Liver (tissue), 9 donors: ENCODE data around the gene CATSPER1. TPM values are rescaled to one million over a fixed set of nuclear protein-coding genes. Genes with fewer than 3 reads are reported as not detected.

Experiments used
- DNase-seq: peaks from one replicate; pipeline ENCODE4 v3.0.0-alpha.2; 2017; ENCODE audit warnings: low spot score
- H3K27ac ChIP-seq, 2 donors: one replicate each; pipeline ENCODE4 v1.7.0; 2013; ENCODE audit warnings: inconsistent platforms in 2 of 2, low read length in 2 of 2, control low read depth in 1 of 2, low read depth in 1 of 2, mild to moderate bottlenecking in 1 of 2
- H3K27me3 ChIP-seq, 4 donors: one replicate each; pipeline versions ENCODE4 v1.6.1 to v1.7.0; 2013; ENCODE audit warnings: low read length in 3 of 4, inconsistent platforms in 1 of 4, mild to moderate bottlenecking in 1 of 4, moderate library complexity in 1 of 4; ENCODE audit not compliant: control insufficient read depth in 4 of 4, insufficient read depth in 4 of 4
- H3K36me3 ChIP-seq, 4 donors: one replicate each; pipeline versions ENCODE4 v1.6.1 to v1.7.0; 2013; ENCODE audit warnings: low read length in 3 of 4, mild to moderate bottlenecking in 3 of 4, low read depth in 1 of 4, moderate library complexity in 1 of 4; ENCODE audit not compliant: control insufficient read depth in 4 of 4, insufficient read depth in 3 of 4
- H3K4me1 ChIP-seq, 4 donors: one replicate each; pipeline versions ENCODE4 v1.6.1 to v1.7.0; 2013; ENCODE audit warnings: low read length in 3 of 4, mild to moderate bottlenecking in 3 of 4, moderate library complexity in 1 of 4; ENCODE audit not compliant: control insufficient read depth in 4 of 4, insufficient read depth in 4 of 4
- H3K4me3 ChIP-seq, 3 donors: one replicate each; pipeline versions ENCODE4 v1.6.1 to v1.7.0; 2013; ENCODE audit warnings: low read length in 3 of 3, control low read depth in 1 of 3, low read depth in 1 of 3, mild to moderate bottlenecking in 1 of 3
- H3K9ac ChIP-seq, 2 donors: one replicate each; pipeline ENCODE4 v1.7.0; 2013; ENCODE audit warnings: low read length in 2 of 2, mild to moderate bottlenecking in 2 of 2, moderate library complexity in 2 of 2, control low read depth in 1 of 2, low read depth in 1 of 2
- H3K9me3 ChIP-seq, 4 donors: one replicate each; pipeline versions ENCODE4 v1.6.1 to v1.7.0; 2013; ENCODE audit warnings: low read length in 3 of 4; ENCODE audit not compliant: control insufficient read depth in 4 of 4
- ATF3 ChIP-seq: IDR thresholded peaks from 2 replicates; pipeline ENCODE4 v1.6.1; 2016; ENCODE audit warnings: antibody characterized with exemption
- CTCF ChIP-seq: fragments of 150-350 bp; IDR thresholded peaks from 2 replicates; pipeline ENCODE4 v1.5.1; 2017; ENCODE audit warnings: improper control_type of control experiment, low read depth, low read length; ENCODE audit not compliant: missing input control
- EGR1 ChIP-seq, 2 donors: IDR thresholded peaks; 2 replicates each; pipeline ENCODE4 v1.6.1; 2016 to 2018; ENCODE audit warnings: antibody characterized with exemption in 2 of 2, low read depth in 2 of 2
- FOXA2 ChIP-seq: IDR thresholded peaks from 2 replicates; pipeline ENCODE4 v1.6.1; 2016; ENCODE audit warnings: antibody characterized with exemption
- HNF4A ChIP-seq, 2 donors: conservative IDR thresholded peaks; 2 replicates each; pipeline ENCODE4 v1.6.1; 2016; ENCODE audit warnings: antibody characterized with exemption in 2 of 2, mild to moderate bottlenecking in 2 of 2
- JUND ChIP-seq, 2 donors: IDR thresholded peaks; 2 replicates each; pipeline ENCODE4 v1.6.1; 2016; ENCODE audit warnings: antibody characterized with exemption in 2 of 2
- MAX ChIP-seq: IDR thresholded peaks from 2 replicates; pipeline ENCODE4 v1.6.1; 2016; ENCODE audit warnings: antibody characterized with exemption
- NR2F2 ChIP-seq: IDR thresholded peaks from 2 replicates; pipeline ENCODE4 v1.6.1; 2016; ENCODE audit warnings: antibody characterized with exemption
- RAD21 ChIP-seq, 2 donors: IDR thresholded peaks; 2 replicates each; pipeline ENCODE4 v1.6.1; 2016; ENCODE audit warnings: antibody characterized with exemption in 2 of 2, mild to moderate bottlenecking in 2 of 2
- REST ChIP-seq: IDR thresholded peaks from 2 replicates; pipeline ENCODE4 v1.6.1; 2016; ENCODE audit warnings: antibody characterized with exemption, mild to moderate bottlenecking
- RXRA ChIP-seq, 2 donors: IDR thresholded peaks; 2 replicates each; pipeline ENCODE4 v1.6.1; 2017 to 2018; ENCODE audit warnings: antibody characterized with exemption in 2 of 2, mild to moderate bottlenecking in 1 of 2
- SP1 ChIP-seq: IDR thresholded peaks from 2 replicates; pipeline ENCODE4 v1.6.1; 2018; ENCODE audit warnings: antibody characterized with exemption, mild to moderate bottlenecking
- TAF1 ChIP-seq: conservative IDR thresholded peaks from 2 replicates; pipeline ENCODE4 v1.6.1; 2016; ENCODE audit warnings: antibody characterized with exemption, mild to moderate bottlenecking
- YY1 ChIP-seq: IDR thresholded peaks from 2 replicates; pipeline ENCODE4 v1.6.1; 2016; ENCODE audit warnings: antibody characterized with exemption, mild to moderate bottlenecking
- ZBTB33 ChIP-seq: IDR thresholded peaks from 2 replicates; pipeline ENCODE4 v1.6.1; 2016; ENCODE audit warnings: antibody characterized with exemption
- WGBS: extraction: QIAGEN DNeasy Blood & Tissue Kit; methylation state at CpG from one replicate; pipeline ENCODE4 v1.1.7; 2013; 5-methylcytosine and 5-hydroxymethylcytosine counted together
- polyA plus RNA-seq, 2 donors: library from polyadenylated mRNA; stranded (reverse) in 1 of 2; unstranded in 1 of 2; fragments of 200-250 nt in 1 of 2; fragments of >200 nt in 1 of 2; fragmentation: Nextera tagmentation in 1 of 2; extraction: Ambion mirVana in 1 of 2; gene quantifications; one replicate each; pipeline versions ENCODE4 v1.2.1 to v1.2.3, GENCODE V29; 2013 to 2015
- total RNA-seq, 2 donors: library from RNA; depleted of rRNA; stranded (reverse); fragments of >200 nt; gene quantifications; one replicate each; pipeline ENCODE4 v1.2.3, GENCODE V29; 2014
- donor health status: healthy.
- donor health status: healthy.
- donor health status: healthy.
- donor health status: healthy.
- donor health status: healthy.

Gene CATSPER1
- total and polyA plus RNA-seq, 4 donors: 0.17 TPM; not detected in 3

- no peak for DNase-seq
Observed at GRCh38 chr11:66047541-66048365, 21.5 kb upstream of the CATSPER1 start.

GRCh38 chr11:66046901-66047300 lies 20.6 kb upstream of the CATSPER1 start:
- no peak overlapping the region for H3K4me3 ChIP-seq
- no peak overlapping the region for H3K27ac ChIP-seq
- peaks cover 0 to 4% (median 0%) of the 10 kb centered on the region in 4 donors for H3K27me3 ChIP-seq
- H3K36me3 ChIP-seq: no peaks in the 10 kb centered on the region
- no peaks in the 10 kb centered on the region for H3K9me3 ChIP-seq
- no peak for TF ChIP-seq FOXA2
- no peak for TF ChIP-seq REST
- no peak for TF ChIP-seq SP1
- no peak for TF ChIP-seq MAX
- TF ChIP-seq RXRA (IDR thresholded peaks at IDR 0.05): no peak
- TF ChIP-seq NR2F2: no peak
- no peak for TF ChIP-seq YY1
- no peak for TF ChIP-seq ATF3
- no peak for TF ChIP-seq ZBTB33
- no peak overlapping the region for H3K9ac ChIP-seq
- no peak for DNase-seq
- H3K4me1 ChIP-seq: peaks cover 0 to 18% (median 10%) of the 10 kb centered on the region in 4 donors
- WGBS: 89% methylated on average over 3 of the region's 3 CpGs

More at GRCh38 chr11:66047541-66048365, 21.5 kb upstream of the CATSPER1 start:
- Histone ChIP-seq H3K4me1 (peaks cover 0 to 20% (median 11%) of the 10 kb centered on the region in 4 donors), H3K9ac (no peak overlapping the region), H3K9me3 (no peaks in the 10 kb centered on the region), H3K4me3 (no peak overlapping the region), H3K27ac (no peak overlapping the region), H3K27me3 (peaks cover 0 to 4% (median 0%) of the 10 kb centered on the region in 4 donors), H3K36me3 (no peaks in the 10 kb centered on the region)
- WGBS: 85% methylated on average over 11 of the region's 11 CpGs
- no peak for TF ChIP-seq TAF1
- TF ChIP-seq JUND (IDR thresholded peaks at IDR 0.05): no peak
- TF ChIP-seq SP1: no peak
- no peak for TF ChIP-seq EGR1 (IDR thresholded peaks at IDR 0.05; ENCODE audit: low read depth in 2 of 2)
- TF ChIP-seq CTCF: no peak
- TF ChIP-seq FOXA2: no peak
- no peak for TF ChIP-seq NR2F2
- no peak for TF ChIP-seq HNF4A (conservative IDR thresholded peaks at IDR 0.05)
- no peak for TF ChIP-seq RAD21 (IDR thresholded peaks at IDR 0.05)
